SK-N-SH (cell line): ENCODE data around the gene PLEKHA6. TPM values are rescaled to one million over a fixed set of nuclear protein-coding genes. Genes with fewer than 3 reads are reported as not detected.
A peak's percentile ranks its signal among the peaks of the same experiment; 100 is the strongest.

Experiments used
- CTCF ChIA-PET: fragments of 300-600, 350-600 bp; formaldehyde crosslinking; extraction: SDS; loops from one replicate; lab custom pipeline; 2021; lab: Yijun Ruan, JAX
- POLR2A ChIA-PET: fragments of 350-600 bp; sonication (Branson Sonifier 250); formaldehyde crosslinking; extraction: SDS; loops from one replicate; lab custom pipeline; 2020; ENCODE audit warnings: antibody characterized with exemption, inconsistent platforms; lab: Yijun Ruan, JAX
- DNase-seq: peaks from one replicate; pipeline ENCODE4 v3.0.0; 2012
- H2AFZ ChIP-seq: fragments of 200-600 bp; sonication (generic); 2 replicates; pipeline ENCODE4 v1.8.1; 2016; ENCODE audit warnings: antibody characterized with exemption, mild to moderate bottlenecking, low read depth
- H3F3A ChIP-seq: fragments of 200-600 bp; sonication (generic); replicated peaks from 2 replicates; pipeline ENCODE3; 2016; ENCODE audit warnings: antibody characterized with exemption, mild to moderate bottlenecking; ENCODE audit not compliant: insufficient read depth
- H3K27ac ChIP-seq, 2 experiments: fragments of 200-500 bp in 1 of 2; fragments of 200-600 bp in 1 of 2; sonication (Bioruptor generic) in 1 of 2; sonication (generic), shearing (Covaris generic) in 1 of 2; 2 replicates each; pipeline versions ENCODE4 v1.5.1 to v1.6.1; 2014 to 2016; ENCODE audit warnings: low read depth in 2 of 2, inconsistent platforms in 1 of 2, low read length in 1 of 2, mild to moderate bottlenecking in 1 of 2, mixed read lengths in 1 of 2
- H3K27me3 ChIP-seq: fragments of 200-600 bp; sonication (generic), shearing (Covaris generic); 2 replicates; pipeline ENCODE4 v1.6.1; 2016; ENCODE audit warnings: mixed run types; ENCODE audit not compliant: insufficient read depth
- H3K36me3 ChIP-seq, 2 experiments: fragments of 200-500 bp in 1 of 2; fragments of 200-600 bp in 1 of 2; sonication (Bioruptor generic) in 1 of 2; sonication (generic) in 1 of 2; replicated peaks in 1 of 2; 2 replicates each; pipeline versions ENCODE3 to v1.5.1; 2014 to 2016; ENCODE audit warnings: low read length in 1 of 2, mild to moderate bottlenecking in 1 of 2; ENCODE audit not compliant: insufficient read depth in 2 of 2, control insufficient read depth in 1 of 2
- H3K4me1 ChIP-seq, 2 experiments: fragments of 200-500 bp in 1 of 2; fragments of 200-600 bp in 1 of 2; sonication (Bioruptor generic) in 1 of 2; sonication (generic), shearing (Covaris generic) in 1 of 2; 2 replicates each; pipeline versions ENCODE4 v1.5.1 to v1.6.1; 2014 to 2016; ENCODE audit warnings: low read depth in 1 of 2, low read length in 1 of 2, mixed run types in 1 of 2; ENCODE audit not compliant: insufficient read depth in 2 of 2, control insufficient read depth in 1 of 2
- H3K4me2 ChIP-seq: fragments of 200-600 bp; sonication (generic), shearing (Covaris generic); 2 replicates; pipeline ENCODE4 v1.6.1; 2017; ENCODE audit warnings: mixed run types
- H3K4me3 ChIP-seq, 2 experiments: fragments of 200-500 bp in 1 of 2; fragments of 200-600 bp in 1 of 2; sonication (Bioruptor generic) in 1 of 2; sonication (generic), shearing (Covaris generic) in 1 of 2; 2 replicates each; pipeline versions ENCODE4 v1.5.1 to v1.8.1; 2014 to 2016; ENCODE audit warnings: low read depth in 2 of 2, inconsistent platforms in 1 of 2, low read length in 1 of 2, mild to moderate bottlenecking in 1 of 2, mixed read lengths in 1 of 2, moderate library complexity in 1 of 2
- H3K79me2 ChIP-seq: fragments of 200-600 bp; sonication (generic); 2 replicates; pipeline ENCODE4 v1.8.1; 2017; ENCODE audit warnings: mild to moderate bottlenecking; ENCODE audit not compliant: insufficient read depth
- H3K9ac ChIP-seq: fragments of 200-600 bp; sonication (generic); 2 replicates; pipeline ENCODE4 v1.6.1; 2017; ENCODE audit warnings: mixed run types
- H3K9me2 ChIP-seq: fragments of 200-600 bp; sonication (generic); 2 replicates; pipeline ENCODE4 v1.6.1; 2017; ENCODE audit warnings: mixed run types
- H3K9me3 ChIP-seq: fragments of 200-600 bp; sonication (generic); 2 replicates; pipeline ENCODE4 v1.6.1; 2017; ENCODE audit warnings: mixed run types, mild to moderate bottlenecking, moderate library complexity
- H4K20me1 ChIP-seq: fragments of 200-600 bp; sonication (generic); 2 replicates; pipeline ENCODE4 v1.6.1; 2017; ENCODE audit warnings: mild to moderate bottlenecking, mixed run types; ENCODE audit not compliant: insufficient read depth
- FOXJ3 ChIP-seq: sonication (generic); formaldehyde crosslinking; IDR thresholded peaks from 2 replicates; pipeline ENCODE4 v1.5.1; 2020; ENCODE audit warnings: mild to moderate bottlenecking, missing genetic modification reagents
- FOXM1 ChIP-seq: IDR thresholded peaks from 2 replicates; pipeline ENCODE4 v1.4.0; 2012; ENCODE audit warnings: low read depth, mild to moderate bottlenecking
- GATA2 ChIP-seq: sonication (generic); formaldehyde crosslinking; IDR thresholded peaks from 2 replicates; pipeline ENCODE4 v1.5.0; 2020; ENCODE audit warnings: mild to moderate bottlenecking, missing genetic modification reagents
- JUND ChIP-seq: IDR thresholded peaks from 2 replicates; pipeline ENCODE4 v1.4.0; 2012
- MEF2A ChIP-seq: IDR thresholded peaks from 2 replicates; pipeline ENCODE4 v1.4.0; 2012; ENCODE audit warnings: low read depth, borderline replicate concordance
- NFIC ChIP-seq: IDR thresholded peaks from 2 replicates; pipeline ENCODE4 v1.4.0; 2012; ENCODE audit warnings: borderline replicate concordance
- POLR2AphosphoS5 ChIP-seq: IDR thresholded peaks from 2 replicates; pipeline ENCODE4 v1.6.1; 2012; ENCODE audit warnings: low read depth, low read length
- RAD21 ChIP-seq: IDR thresholded peaks from 2 replicates; pipeline ENCODE4 v1.6.1; 2012; ENCODE audit warnings: mild to moderate bottlenecking, low read length
- RCOR1 ChIP-seq: fragments of 150-350 bp; IDR thresholded peaks from 2 replicates; pipeline ENCODE4 v1.6.1; 2017; ENCODE audit warnings: antibody characterized with exemption, low read length
- RFX5 ChIP-seq: IDR thresholded peaks from 2 replicates; pipeline ENCODE4 v1.6.1; 2012; ENCODE audit warnings: mild to moderate bottlenecking, improper control_type of control experiment, low read length
- SMC3 ChIP-seq: IDR thresholded peaks from 2 replicates; pipeline ENCODE4 v1.6.1; 2012; ENCODE audit warnings: low read depth, low read length, improper control_type of control experiment
- TCF12 ChIP-seq: IDR thresholded peaks from 2 replicates; pipeline ENCODE4 v1.4.0; 2012
- TEAD4 ChIP-seq: IDR thresholded peaks from 2 replicates; pipeline ENCODE4 v1.4.0; 2012; ENCODE audit warnings: mild to moderate bottlenecking, borderline replicate concordance; ENCODE audit not compliant: insufficient read depth
- WGBS: methylation state at CpG from one replicate; pipeline ENCODE4 v1.1.6; 2017; ENCODE audit warnings: low lambda C conversion rate; 5-methylcytosine and 5-hydroxymethylcytosine counted together
- polyA plus RNA-seq, 3 experiments: library from polyadenylated mRNA; depleted of rRNA; stranded (reverse); fragments of >200 nt; gene quantifications; 2 replicates each; pipeline ENCODE4 v1.2.3, GENCODE V29; 2012
- TF ChIP-seq, protein P1 (sequence below): fragments of 150-350 bp; IDR thresholded peaks from 2 replicates; pipeline ENCODE4 v1.6.1; 2016; ENCODE audit warnings: mild to moderate bottlenecking, low read depth, low read length
- TF ChIP-seq, protein P2 (sequence below): fragments of 150-350 bp; IDR thresholded peaks from 2 replicates; pipeline ENCODE4 v1.6.1; 2017; ENCODE audit warnings: antibody characterized with exemption, low read length, low read depth, borderline replicate concordance
- TF ChIP-seq, protein P3 (sequence below): fragments of 200-600 bp; sonication (generic); IDR thresholded peaks from 2 replicates; pipeline ENCODE4 v1.6.1; 2017; ENCODE audit warnings: antibody characterized with exemption, mild to moderate bottlenecking, moderate library complexity
- TF ChIP-seq, protein P4 (sequence below): IDR thresholded peaks from 2 replicates; pipeline ENCODE4 v1.4.0; 2012; ENCODE audit warnings: low read depth, borderline replicate concordance

PLEKHA6 gene
- polyA plus RNA-seq, 1 of the 3 experiments (the other 2 are of a cell fraction), result 1.2 TPM

DNA sequence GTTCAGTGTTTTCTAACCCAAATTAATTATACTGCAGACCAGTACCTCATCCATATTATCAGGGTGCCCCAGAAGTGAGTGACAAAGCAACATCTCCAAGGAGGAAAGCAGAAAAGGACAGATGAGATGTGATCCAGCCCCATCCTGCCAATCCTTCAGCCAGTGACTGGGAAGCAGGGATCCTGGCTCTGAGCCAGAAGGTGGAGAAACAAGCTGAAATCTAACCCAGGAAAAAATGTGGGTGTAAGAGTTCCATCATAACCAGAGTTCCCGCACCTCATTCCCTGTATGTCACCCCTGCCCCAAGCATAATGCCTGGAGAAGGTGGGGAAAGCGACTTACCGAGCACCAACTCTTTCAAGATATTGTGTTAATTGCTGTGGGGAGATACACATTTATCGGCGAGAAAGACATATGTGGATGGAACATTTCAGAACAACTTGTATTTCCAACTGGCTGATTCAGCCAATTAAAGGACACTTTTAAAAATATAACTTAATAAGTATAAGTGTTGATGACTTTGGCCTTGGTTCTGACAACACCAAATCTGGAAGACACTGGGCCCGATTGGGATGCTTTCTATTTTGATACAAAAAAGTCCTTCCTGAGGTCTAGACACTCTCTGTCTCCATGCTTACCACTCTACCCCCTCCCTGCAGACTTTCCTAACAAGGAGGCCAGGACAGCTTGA lies 14.9 kb downstream of the PLEKHA6 start:
- WGBS, result 85% methylated on average over 6 of the region's 6 CpGs
- Histone ChIP-seq H3K27me3 (no peaks in the 10 kb centered on the region), H3F3A (peaks cover 12% of the 10 kb centered on the region), H3K4me1 (peaks cover 0 to 70% of the 10 kb centered on the region in 2 experiments; a peak in 2 of 4 replicates), H3K4me2 (no peak overlapping the region), H3K9me2 (no peaks in the 10 kb centered on the region), H3K9me3 (no peaks in the 10 kb centered on the region), H3K9ac (no peak overlapping the region), H3K36me3 (no peaks in the 10 kb centered on the region), H3K79me2 (no peaks in the 10 kb centered on the region), H3K27ac (peak overlapping the region in 1 of 2 experiments; percentile 55; a peak in 1 of 4 replicates), H3K4me3 (no peak overlapping the region), H2AFZ (no peak overlapping the region), H4K20me1 (no peaks in the 10 kb centered on the region)
- CTCF ChIA-PET, result interaction anchor here (1.0 to 4.6 kb wide), 11 partner anchors 10 to 183 kb away, joined by 3 to 17 read pairs (median 4); no protein-coding TSS in a partner anchor
- POLR2A ChIA-PET, result interaction anchor here (1.4 kb wide), 1 partner anchor 45 kb away, joined by 3 read pairs; no protein-coding TSS in a partner anchor
- DNase-seq, result peak; percentile 43
- TF ChIP-seq FOXJ3 (CRISPR knock-in tag) (no peak), JUND (no peak), TCF12 (no peak), NFIC (0 out of 2 replicates have a peak, but pooled peaks have one; percentile 18), TEAD4 (no peak), RCOR1 (no peak)
- TF ChIP-seq, protein P1, sequence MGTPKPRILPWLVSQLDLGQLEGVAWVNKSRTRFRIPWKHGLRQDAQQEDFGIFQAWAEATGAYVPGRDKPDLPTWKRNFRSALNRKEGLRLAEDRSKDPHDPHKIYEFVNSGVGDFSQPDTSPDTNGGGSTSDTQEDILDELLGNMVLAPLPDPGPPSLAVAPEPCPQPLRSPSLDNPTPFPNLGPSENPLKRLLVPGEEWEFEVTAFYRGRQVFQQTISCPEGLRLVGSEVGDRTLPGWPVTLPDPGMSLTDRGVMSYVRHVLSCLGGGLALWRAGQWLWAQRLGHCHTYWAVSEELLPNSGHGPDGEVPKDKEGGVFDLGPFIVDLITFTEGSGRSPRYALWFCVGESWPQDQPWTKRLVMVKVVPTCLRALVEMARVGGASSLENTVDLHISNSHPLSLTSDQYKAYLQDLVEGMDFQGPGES, result no peak

DNA sequence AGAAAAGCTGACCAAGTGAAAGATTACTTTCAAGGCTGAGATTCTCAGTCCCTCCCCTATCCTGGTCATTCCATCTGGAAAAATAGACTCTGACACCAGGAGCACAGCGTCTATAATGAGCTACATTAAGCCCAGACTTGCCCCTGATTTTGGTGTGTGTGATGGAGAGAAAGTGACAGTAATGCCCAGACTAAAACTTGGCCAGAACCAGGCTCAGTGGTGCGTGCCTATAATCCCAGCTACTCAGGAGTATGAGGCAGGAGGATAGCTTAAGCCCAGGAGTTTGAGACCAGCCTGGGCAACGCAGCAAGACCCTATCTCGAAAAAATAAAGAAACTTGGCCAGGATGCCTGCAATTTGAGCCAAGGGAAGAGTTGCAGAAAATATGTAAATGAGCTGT lies 15.9 kb downstream of the PLEKHA6 start:
- Histone ChIP-seq H3K27ac (peak overlapping the region in 1 of 2 experiments; percentile 63; a peak in 2 of 4 replicates), H3K36me3 (no peaks in the 10 kb centered on the region), H3K4me2 (no peak overlapping the region), H3K4me1 (peaks cover 0 to 71% of the 10 kb centered on the region in 2 experiments; a peak in 2 of 4 replicates), H3K9me2 (no peaks in the 10 kb centered on the region), H3K4me3 (no peak overlapping the region), H3F3A (peaks cover 12% of the 10 kb centered on the region), H3K27me3 (no peaks in the 10 kb centered on the region; the same call in 1 of the 2 replicates), H3K9me3 (no peaks in the 10 kb centered on the region), H2AFZ (no peak overlapping the region), H3K9ac (no peak overlapping the region), H3K79me2 (no peaks in the 10 kb centered on the region), H4K20me1 (no peaks in the 10 kb centered on the region)
- TF ChIP-seq NFIC (no peak), FOXJ3 (CRISPR knock-in tag) (no peak), RAD21 (no peak), POLR2AphosphoS5 (no peak), TCF12 (no peak), MEF2A (no peak), TEAD4 (no peak), GATA2 (no peak), RFX5 (no peak), SMC3 (no peak), FOXM1 (no peak)
- TF ChIP-seq, protein P2, sequence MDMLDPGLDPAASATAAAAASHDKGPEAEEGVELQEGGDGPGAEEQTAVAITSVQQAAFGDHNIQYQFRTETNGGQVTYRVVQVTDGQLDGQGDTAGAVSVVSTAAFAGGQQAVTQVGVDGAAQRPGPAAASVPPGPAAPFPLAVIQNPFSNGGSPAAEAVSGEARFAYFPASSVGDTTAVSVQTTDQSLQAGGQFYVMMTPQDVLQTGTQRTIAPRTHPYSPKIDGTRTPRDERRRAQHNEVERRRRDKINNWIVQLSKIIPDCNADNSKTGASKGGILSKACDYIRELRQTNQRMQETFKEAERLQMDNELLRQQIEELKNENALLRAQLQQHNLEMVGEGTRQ, result no peak
- TF ChIP-seq, protein P3, sequence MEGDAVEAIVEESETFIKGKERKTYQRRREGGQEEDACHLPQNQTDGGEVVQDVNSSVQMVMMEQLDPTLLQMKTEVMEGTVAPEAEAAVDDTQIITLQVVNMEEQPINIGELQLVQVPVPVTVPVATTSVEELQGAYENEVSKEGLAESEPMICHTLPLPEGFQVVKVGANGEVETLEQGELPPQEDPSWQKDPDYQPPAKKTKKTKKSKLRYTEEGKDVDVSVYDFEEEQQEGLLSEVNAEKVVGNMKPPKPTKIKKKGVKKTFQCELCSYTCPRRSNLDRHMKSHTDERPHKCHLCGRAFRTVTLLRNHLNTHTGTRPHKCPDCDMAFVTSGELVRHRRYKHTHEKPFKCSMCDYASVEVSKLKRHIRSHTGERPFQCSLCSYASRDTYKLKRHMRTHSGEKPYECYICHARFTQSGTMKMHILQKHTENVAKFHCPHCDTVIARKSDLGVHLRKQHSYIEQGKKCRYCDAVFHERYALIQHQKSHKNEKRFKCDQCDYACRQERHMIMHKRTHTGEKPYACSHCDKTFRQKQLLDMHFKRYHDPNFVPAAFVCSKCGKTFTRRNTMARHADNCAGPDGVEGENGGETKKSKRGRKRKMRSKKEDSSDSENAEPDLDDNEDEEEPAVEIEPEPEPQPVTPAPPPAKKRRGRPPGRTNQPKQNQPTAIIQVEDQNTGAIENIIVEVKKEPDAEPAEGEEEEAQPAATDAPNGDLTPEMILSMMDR, result no peak
- TF ChIP-seq, protein P4, sequence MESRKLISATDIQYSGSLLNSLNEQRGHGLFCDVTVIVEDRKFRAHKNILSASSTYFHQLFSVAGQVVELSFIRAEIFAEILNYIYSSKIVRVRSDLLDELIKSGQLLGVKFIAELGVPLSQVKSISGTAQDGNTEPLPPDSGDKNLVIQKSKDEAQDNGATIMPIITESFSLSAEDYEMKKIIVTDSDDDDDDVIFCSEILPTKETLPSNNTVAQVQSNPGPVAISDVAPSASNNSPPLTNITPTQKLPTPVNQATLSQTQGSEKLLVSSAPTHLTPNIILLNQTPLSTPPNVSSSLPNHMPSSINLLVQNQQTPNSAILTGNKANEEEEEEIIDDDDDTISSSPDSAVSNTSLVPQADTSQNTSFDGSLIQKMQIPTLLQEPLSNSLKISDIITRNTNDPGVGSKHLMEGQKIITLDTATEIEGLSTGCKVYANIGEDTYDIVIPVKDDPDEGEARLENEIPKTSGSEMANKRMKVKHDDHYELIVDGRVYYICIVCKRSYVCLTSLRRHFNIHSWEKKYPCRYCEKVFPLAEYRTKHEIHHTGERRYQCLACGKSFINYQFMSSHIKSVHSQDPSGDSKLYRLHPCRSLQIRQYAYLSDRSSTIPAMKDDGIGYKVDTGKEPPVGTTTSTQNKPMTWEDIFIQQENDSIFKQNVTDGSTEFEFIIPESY, result no peak
- ChIA-PET POLR2A (interaction anchor here (1.4 to 1.8 kb wide), 2 partner anchors 10 to 44 kb away, joined by 3 to 5 read pairs; no protein-coding TSS in a partner anchor), CTCF (interaction anchor here (1.0 to 4.6 kb wide), 12 partner anchors 10 to 181 kb away, joined by 3 to 17 read pairs (median 4); partner anchors contain the start of gene PLEKHA6)
- DNase-seq, result no peak
- WGBS, result 90% methylated on average over 3 of the region's 4 CpGs
